ENCODE data around the gene CEBPB.
"Not testable (repeated sequence)": the region's sequence is repeated elsewhere in the genome, so short reads cannot be mapped to it uniquely, and the experiment has no call there.

Gene CEBPB

DNA sequence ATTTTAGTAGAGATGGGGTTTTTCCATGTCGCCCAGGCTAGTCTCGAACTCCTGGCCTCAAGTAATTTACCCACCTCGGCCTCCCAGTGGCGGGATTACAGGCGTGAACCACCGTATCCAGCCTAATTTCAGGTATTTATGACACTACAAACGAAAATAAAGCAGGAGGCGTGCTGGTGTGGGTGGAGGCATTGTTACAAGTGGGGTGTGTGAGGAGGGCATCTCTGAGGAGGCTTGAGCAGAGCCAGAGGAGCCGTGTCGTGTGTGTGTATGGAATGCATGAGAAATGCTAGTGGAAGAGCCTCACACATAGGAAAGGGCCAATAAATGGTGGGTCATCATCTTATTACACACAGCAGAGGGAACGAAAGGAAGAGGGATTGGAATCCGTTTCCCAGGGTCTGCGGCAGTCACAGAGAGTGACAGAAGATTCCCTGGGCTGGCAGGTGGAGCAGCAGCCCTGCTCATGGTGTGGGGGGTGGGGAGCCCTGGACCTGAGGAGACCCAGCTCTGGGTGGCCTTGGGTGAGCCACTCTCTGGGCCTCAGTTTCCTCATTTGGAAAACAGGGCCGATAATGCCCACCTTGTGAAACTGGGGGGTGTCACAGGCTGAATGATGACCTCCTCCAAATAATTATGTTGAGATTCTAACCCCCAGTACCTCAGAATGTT is 19.9 kb upstream of the CEBPB start:
- no peak for DNase-seq

DNA sequence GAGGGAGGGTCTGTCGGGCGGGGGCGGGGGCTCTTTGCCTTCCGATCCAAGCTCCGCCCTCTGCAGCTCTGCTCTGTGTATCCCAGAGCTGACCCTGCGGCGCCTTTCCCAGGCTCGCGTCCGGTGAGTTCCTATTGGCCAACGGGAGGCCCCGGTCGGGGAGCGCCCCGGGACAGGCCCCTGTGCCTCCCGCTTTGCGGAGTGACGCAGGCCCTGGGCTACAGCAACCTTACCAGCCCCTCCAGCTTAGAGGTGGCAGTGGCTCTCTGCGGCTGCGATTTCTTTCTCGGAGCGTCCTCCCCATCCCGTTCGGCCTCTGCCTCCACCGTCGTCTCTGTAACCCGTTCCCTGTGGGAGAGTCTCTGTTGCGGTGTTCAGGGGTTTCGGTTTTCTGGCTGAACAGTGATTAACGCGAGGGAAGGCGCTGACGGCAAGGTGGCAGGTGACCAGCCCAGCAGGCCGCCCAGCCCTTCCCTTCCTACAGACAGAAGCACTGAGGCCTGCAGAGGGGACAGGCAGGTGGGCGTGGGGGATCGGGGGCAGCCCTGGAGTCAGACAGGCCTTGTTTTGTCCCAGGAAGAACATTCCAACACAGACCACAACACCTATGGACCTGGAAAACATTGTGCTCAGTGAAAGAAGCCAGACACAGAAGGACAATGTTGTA is 18.1 kb upstream of the CEBPB start:
- peak in 1 of 2 donors; percentile 35 for DNase-seq

DNA sequence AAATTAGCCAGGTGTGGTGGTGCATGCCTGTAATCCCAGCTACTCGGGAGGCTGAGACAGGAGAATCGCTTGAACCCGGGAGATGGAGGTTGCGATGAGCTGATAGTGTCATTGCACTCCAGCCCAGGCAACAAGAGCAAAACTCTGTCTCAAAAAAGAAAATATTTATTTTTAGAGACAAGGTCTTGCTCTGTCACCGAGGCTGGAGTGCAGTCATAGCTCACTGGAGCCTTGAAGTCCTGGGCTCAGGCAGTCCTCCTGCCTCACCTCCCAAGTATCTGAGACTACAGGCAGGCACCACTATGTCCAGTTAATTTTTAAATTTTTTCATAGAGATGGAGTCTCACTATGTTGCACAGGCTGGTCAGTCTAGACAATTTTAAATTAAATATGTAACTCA is 16.2 kb upstream of the CEBPB start:
- no peak for DNase-seq

DNA sequence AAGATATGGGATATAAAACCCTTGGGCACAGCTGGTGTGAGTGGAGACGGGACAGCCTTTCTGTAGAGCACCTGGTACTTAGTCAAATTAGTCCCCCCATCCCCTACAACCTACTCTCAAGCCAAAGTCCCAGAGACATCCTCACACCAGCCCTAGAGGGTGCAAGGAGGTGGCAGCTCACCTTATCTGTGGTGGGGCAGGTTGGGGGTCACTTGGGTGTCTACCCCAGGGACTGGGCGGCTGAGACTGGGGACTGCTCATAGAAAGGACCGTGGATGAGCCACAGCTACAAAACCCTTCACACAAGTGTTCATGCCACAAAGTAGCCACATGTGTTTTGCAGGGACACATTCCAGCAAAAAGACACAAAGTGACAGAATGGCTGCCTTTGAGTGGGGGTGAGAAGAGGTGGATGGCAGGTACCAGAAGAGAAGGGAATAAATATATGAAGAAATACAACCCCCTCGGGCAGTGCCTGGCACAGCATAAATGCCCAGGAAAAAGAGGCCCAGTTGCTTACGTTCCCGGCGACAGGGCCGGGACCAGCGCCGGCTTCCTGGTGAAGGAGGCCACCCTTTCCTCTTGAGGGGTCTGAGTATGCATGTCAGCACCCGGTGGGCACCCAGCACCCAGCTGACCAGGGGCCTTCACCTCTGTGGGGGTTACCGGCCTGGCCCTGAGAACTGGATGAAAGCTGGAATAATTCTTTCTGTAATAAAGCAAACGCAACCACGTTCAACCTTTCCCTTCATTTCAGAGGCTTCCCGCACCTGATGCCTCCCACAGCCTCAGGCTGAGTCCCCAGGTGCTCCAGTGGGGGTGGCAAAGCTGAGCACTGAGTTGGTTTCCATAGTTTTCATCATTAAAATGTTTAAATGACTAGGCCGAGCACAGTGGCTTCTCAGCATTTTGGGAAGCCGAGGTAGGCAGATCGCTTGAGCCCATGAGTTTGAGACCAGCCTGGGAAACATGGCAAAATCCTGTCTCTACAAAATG is 14.4 kb upstream of the CEBPB start:
- no peak for DNase-seq

DNA sequence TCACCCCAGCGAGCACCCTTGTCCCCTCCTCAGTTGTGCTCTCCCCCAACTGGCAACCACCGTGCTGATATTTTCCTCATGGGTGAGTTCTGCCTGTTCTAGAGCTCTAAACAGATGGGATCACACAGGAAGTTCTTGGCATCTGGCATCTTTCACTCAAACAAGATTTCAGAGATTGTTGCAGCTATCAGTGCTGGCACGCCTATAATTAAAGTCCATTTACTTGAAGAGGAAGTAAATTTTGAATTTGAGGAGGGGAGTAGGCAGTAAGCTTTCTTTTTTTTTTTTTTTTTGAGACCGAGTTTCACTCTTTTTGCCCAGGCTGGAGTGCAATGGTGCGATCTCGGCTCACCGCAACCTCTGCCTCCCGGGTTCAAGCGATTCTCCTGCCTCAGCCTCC is 12.0 kb upstream of the CEBPB start:
- not testable (repeated sequence) for DNase-seq

DNA sequence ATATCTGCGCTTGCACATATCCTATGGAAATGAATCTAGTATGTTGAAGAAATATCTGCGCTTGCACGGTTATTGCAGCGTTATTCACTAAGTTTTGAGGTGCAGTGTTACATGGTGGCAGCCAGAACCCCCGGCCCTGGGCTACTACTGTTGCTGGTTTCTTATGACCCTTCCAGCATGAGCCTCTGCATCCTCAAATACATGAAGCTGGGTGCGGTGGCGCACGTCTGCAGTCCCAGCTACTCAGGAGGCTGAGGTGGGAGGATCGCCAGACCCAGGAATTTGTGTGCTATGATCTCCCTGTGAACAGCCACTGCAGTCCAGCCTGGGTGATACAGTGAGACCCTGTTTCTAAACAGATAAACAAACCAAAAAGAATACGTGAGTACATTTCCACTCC is 9.3 kb upstream of the CEBPB start:
- no peak for DNase-seq

DNA sequence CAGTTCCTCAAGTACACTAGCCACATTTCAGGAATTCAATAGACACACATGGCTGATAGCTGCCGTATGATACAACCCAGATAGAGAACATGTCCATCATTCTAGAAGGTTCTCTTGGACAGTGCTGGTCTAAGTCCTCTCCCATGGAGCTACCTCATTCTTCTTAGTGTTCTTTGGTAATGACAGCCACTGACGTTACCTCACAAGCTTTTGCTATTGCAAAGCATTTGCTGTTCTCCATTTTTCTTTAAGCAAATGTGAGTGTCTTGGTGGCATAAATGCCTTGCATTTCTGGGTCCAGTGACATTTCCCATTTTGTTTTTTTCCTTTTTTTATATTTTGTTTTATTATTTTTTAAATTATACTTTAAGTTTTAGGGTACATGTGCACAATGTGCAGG is 8.3 kb upstream of the CEBPB start:
- peak; percentile 85 to 88 for DNase-seq

DNA sequence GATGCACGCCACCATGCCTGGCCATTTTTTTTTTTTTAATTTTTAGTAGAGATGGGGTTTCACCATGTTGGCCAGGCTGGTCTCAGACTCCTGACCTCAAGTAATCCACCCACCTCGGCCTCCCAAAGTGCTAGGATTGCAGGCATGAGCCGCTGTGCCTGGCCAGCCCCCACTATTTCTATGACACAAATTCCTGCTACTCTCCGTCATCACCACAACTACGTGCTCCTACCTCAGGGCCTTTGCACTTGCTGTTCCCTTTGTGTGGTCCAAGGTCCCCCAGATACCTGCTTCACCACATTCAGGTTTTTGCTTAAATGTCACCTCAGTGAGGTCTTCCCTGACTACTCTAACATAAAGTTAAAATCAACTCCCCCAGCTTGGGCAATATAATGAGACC is 5.2 kb upstream of the CEBPB start:
- no peak for DNase-seq

DNA sequence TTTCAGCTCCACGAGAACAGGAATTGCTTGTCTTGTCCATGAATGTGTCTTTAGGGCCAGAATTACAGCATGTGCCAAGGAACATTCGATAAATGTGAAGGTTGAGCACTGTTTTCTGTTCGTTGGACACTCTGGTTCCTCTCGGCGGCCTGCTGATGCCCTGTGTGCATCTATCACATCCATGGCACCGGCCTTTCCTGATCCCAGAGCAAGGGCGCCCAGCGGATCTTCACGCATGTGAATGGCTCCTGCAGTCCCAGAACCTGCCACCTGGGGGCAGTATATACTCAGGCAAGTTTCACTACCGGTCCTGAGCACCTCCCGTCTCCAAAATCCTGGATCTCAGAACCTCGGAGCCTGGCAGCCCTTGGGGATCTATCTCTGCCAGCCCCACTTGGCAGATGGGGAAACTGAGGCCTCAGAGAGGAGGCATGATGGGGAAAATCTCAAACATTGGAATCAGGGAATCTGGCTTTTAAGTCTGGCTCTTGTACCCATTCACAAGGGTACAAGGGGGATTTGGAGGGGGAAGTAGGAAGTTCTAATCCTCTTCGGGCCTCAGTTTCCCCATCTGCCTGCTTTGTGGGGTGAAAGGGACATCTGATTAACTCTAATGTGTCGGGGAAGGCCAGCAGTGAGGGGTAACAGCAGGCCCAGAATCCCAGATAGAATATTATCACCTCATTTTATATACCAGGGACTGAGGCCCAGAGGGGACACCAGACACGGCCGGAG is 4.3 kb upstream of the CEBPB start:
- DNase-seq, result peak; percentile 93

DNA sequence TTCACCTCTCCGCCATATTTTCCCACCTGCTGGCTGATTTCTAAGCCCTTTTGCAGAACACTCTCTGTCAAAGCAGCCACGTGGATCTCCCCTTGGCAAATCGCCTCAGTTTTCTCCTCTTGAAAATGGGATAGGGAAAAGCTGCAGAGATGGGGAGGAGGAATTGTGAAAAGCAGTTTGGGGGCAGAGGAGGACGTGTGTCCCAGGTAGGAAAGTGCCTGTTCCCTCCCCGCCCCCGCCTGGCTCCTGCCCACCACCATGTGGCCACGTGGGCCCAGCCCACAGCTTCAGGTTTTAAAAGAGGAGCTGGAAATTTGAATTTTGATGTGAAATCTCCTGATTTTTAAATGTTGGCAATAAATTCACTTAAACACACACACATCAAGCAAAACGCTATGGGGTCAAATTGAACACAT is 3.6 kb upstream of the CEBPB start:
- no peak for DNase-seq

DNA sequence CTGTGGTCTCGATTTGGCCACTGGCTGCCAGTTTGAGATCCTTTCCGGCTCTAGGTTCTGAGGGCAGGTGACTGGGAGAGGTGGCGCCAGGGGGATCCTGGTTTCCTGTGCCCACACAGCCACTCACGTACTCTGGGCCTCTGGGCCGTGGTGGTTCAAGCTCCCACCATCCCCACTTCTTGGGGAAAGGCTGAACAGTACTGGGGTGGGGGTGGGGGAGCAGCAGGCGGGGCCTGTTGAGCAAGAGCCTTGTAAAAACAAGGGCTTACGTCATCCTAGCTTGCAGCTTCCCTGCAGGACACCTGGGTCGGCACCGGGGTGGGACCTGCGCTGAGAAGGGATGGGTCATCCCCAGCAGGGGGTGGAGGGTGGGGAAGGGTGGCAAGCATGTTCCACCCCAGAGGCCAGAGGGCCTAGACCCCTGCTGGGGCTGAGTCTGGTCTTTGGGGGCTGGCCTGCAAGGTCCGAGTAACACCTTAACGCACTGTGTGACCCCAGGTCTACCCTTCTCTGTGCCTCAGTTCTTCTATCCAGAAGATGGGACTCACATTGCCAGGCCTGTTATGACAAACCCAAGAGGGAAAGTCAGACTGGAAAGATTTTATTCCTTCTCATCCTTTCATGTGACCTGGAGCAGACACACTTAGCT is 3.1 kb upstream of the CEBPB start:
- peak in 1 of 2 donors; percentile 47 for DNase-seq

DNA sequence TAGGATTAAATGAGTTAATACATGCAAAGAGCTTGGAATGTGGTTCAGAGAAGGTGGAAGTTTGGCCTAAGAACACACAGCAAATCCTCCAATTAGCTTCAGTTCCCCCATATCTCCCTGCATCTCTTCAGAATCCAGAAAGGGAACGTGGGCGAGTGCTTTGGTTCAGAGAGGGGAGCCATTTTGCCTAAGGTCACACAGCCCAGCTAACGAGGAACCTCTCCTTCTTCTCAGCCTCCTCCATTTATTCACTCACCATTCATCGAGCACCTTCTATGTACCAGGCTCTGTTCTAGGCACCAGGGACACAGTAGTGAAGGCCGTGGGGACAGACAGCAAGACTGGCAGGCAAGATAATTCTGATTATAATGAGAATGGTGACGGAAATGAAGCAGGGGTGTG is 2.3 kb upstream of the CEBPB start:
- no peak for DNase-seq

DNA sequence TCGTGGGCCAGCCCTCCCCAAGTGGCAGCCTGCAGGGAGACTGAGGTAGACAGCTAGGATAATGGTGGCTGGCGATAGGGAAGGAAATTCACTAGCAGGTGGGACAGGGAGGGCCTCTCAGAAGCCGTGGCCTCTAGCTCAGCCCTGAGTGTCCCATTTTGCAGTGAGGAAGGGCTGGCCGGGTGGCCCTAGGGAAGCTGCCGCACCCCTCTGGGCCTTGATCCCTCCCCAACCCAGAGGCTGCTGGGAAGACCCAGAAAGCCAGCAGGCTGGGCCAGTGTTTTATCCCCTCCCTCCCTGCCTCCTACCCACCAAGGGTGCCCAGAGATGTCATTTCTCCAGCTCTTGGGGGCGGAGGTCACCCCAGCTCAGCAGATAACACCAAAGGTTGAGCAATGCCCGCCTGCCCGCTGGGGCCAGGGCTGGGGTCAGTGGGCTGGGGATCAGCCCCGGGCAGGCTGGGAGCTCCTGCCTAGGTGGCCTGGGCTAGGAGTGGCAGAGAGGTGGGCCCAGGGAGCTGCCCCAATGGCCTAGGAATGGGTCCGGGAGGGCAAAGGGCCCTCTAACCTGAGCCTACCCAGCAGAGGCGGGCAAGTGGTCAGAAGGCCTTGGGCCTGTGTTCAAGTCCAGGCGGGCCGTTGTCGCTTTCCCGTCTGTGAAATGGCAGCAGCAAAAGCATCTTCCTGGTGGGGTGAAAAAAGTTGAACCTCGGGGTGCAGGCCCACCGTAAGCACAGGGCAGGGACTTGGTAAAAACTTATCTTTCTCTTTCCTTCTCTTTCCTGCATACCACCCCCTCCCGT is 1.6 kb upstream of the CEBPB start:
- peak; percentile 75 to 86 for DNase-seq

DNA sequence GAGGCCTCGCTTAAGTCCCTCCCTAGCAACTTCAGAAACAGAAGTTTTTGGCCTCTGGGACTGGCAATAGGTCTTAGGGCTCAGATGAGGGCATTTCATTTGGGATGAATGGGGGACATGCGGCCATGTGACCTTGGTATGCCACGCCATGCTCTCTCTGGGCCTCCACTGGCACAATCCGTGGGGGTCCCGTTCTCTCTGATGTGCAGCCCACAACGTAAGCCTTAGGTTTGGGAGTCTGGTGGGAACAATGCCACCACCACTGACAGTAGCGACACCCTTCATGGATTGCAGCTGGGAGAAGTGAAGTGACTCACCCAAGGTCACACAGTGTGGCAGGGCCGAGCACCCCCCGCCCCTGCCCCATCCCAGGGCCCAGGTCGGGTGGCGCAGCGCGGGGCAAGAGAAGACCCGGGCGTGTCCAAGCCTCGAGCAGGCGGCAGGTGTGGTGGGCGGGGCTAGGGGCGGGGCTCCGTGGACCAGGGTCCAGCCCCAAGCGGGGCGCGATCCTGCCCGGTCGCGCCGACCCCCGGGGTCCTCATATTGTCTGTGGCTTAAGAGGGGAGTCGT is 864 bp upstream of the CEBPB start:
- DNase-seq, result peak; percentile 38 to 57

DNA sequence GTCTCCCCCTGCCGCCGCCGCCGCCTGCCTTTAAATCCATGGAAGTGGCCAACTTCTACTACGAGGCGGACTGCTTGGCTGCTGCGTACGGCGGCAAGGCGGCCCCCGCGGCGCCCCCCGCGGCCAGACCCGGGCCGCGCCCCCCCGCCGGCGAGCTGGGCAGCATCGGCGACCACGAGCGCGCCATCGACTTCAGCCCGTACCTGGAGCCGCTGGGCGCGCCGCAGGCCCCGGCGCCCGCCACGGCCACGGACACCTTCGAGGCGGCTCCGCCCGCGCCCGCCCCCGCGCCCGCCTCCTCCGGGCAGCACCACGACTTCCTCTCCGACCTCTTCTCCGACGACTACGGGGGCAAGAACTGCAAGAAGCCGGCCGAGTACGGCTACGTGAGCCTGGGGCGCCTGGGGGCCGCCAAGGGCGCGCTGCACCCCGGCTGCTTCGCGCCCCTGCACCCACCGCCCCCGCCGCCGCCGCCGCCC is 474 bp downstream of the CEBPB start:
- peak; percentile 76 to 84 for DNase-seq

DNA sequence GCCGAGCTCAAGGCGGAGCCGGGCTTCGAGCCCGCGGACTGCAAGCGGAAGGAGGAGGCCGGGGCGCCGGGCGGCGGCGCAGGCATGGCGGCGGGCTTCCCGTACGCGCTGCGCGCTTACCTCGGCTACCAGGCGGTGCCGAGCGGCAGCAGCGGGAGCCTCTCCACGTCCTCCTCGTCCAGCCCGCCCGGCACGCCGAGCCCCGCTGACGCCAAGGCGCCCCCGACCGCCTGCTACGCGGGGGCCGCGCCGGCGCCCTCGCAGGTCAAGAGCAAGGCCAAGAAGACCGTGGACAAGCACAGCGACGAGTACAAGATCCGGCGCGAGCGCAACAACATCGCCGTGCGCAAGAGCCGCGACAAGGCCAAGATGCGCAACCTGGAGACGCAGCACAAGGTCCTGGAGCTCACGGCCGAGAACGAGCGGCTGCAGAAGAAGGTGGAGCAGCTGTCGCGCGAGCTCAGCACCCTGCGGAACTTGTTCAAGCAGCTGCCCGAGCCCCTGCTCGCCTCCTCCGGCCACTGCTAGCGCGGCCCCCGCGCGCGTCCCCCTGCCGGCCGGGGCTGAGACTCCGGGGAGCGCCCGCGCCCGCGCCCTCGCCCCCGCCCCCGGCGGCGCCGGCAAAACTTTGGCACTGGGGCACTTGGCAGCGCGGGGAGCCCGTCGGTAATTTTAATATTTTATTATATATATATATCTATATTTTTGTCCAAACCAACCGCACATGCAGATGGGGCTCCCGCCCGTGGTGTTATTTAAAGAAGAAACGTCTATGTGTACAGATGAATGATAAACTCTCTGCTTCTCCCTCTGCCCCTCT is 1.1 kb downstream of the CEBPB start:
- peak; percentile 57 to 62 for DNase-seq

DNA sequence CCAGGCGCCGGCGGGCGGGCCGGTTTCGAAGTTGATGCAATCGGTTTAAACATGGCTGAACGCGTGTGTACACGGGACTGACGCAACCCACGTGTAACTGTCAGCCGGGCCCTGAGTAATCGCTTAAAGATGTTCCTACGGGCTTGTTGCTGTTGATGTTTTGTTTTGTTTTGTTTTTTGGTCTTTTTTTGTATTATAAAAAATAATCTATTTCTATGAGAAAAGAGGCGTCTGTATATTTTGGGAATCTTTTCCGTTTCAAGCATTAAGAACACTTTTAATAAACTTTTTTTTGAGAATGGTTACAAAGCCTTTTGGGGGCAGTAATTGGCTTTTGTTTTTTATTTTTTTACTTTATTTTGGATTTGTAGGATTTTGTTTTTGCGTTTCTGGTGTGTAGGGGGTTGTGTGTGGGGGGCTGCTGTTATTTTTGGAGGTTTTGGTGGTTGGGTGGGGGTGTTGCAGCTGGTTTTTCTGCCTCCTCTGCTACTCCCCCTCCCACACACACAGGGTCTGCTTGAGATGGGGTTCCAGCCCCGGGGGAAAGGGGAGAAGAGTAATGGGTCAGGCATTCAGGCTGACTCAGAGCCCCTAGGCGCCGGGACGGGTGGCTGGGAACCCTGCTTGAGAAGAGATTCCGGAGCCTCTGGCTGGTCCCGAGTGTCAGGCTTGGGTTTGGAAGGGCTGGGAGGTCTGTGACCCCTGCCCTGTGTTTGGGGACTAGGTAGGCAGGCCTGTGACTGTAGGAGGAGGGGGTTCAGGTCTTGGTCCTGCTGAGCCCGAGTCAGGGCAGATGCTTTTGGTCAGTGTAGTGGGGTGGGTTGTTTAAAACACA is 2.0 kb downstream of the CEBPB start:
- peak; percentile 89 to 90 for DNase-seq

DNA sequence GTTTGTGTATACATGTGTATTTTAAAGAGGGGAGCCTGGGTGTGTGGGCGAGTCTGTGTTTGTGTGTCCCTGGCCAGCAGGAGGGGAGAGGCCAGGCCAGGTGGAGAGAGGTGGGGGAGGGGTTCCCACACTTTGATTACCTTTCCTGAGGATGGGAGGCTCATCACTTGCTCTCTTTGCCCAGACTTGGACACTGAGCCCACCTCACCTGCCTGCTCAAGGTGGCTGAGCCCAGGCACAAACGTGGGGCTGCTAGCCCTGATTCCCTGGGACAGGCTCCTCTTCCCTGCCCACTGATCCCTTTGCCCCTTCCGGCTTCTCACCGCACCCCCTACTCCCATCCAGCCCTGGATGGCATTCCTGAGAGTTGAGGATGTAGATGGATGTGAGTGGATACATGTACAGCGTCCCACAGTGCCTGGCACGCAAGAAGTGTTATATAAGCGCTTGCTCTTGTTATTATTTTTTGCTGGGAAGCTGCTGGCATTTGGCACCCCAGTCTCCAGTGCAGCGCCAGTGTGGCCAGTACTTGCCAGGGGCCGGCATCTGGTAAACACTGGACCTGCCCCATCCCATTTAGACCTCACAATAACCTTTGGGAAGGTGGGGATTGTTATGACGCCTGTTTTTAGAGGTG is 2.7 kb downstream of the CEBPB start:
- peak in 1 of 2 donors; percentile 35 for DNase-seq
